NCI-H128 (cell line): ENCODE measurements around the gene ADCY6.

Experiments
- DNase-seq: peaks from one replicate; lab custom pipeline; 2025; ENCODE audit not compliant: unreplicated experiment; lab: John Stamatoyannopoulos, UW

ADCY6 gene

GRCh38 chr12:48816143-48816854 is 27.4 kb upstream of the ADCY6 start:
- DNase-seq = no peak

- peak; percentile 68 for DNase-seq
Observed at GRCh38 chr12:48815126-48816110, 26.5 kb upstream of the ADCY6 start.

- DNase-seq = peak; percentile 52
Observed at GRCh38 chr12:48814262-48815125, 25.6 kb upstream of the ADCY6 start.

- no peak for DNase-seq
Observed at GRCh38 chr12:48813465-48814261, 24.8 kb upstream of the ADCY6 start.

GRCh38 chr12:48812389-48812788 is 23.5 kb upstream of the ADCY6 start:
- DNase-seq = no peak

- no peak for DNase-seq
Observed at GRCh38 chr12:48811437-48812090, 22.7 kb upstream of the ADCY6 start.

- no peak for DNase-seq
Observed at GRCh38 chr12:48810903-48811431, 22.1 kb upstream of the ADCY6 start.

GRCh38 chr12:48807981-48808380 is 19.1 kb upstream of the ADCY6 start:
- DNase-seq = no peak

GRCh38 chr12:48803675-48804074 is 14.8 kb upstream of the ADCY6 start:
- DNase-seq = no peak

- no peak for DNase-seq
Observed at GRCh38 chr12:48800971-48801370, 12.1 kb upstream of the ADCY6 start.

GRCh38 chr12:48800457-48800856 is 11.6 kb upstream of the ADCY6 start:
- DNase-seq = no peak

- DNase-seq = no peak
Observed at GRCh38 chr12:48796976-48797375, 8.1 kb upstream of the ADCY6 start.

- DNase-seq = peak; percentile 76
Observed at GRCh38 chr12:48795550-48796455, 6.9 kb upstream of the ADCY6 start.

GRCh38 chr12:48794870-48795269 is 6.0 kb upstream of the ADCY6 start:
- no peak for DNase-seq

- DNase-seq = no peak
Observed at GRCh38 chr12:48793696-48794095, 4.8 kb upstream of the ADCY6 start.

- DNase-seq = no peak
Observed at GRCh38 chr12:48789858-48790326, 1.0 kb upstream of the ADCY6 start.

GRCh38 chr12:48788524-48788853 is 400 bp downstream of the ADCY6 start:
- DNase-seq = no peak

GRCh38 chr12:48787791-48788523 is 932 bp downstream of the ADCY6 start:
- no peak for DNase-seq
